Endodermal cell (in vitro differentiated cells): Measurements from ENCODE around the gene RPL13A. TPM values are rescaled to one million over a fixed set of nuclear protein-coding genes. Genes with fewer than 3 reads are reported as not detected.

Source experiments
- DNase-seq: peaks from one replicate; pipeline ENCODE4 v3.0.0-alpha.2; 2017
- H3K27ac ChIP-seq: 2 replicates; pipeline ENCODE4 v1.5.1; 2013; ENCODE audit warnings: mild to moderate bottlenecking, low read depth, low read length, moderate library complexity
- H3K27me3 ChIP-seq: 2 replicates; pipeline ENCODE4 v1.6.1; 2013; ENCODE audit warnings: mild to moderate bottlenecking, low read length, moderate library complexity; ENCODE audit not compliant: insufficient read depth, control insufficient read depth, poor library complexity, severe bottlenecking
- H3K36me3 ChIP-seq: 2 replicates; pipeline ENCODE4 v1.7.0; 2013; ENCODE audit warnings: mild to moderate bottlenecking, low read length, moderate library complexity; ENCODE audit not compliant: control insufficient read depth, insufficient read depth
- H3K4me1 ChIP-seq: one replicate; pipeline ENCODE4 v1.7.0; 2013; ENCODE audit warnings: low read length; ENCODE audit not compliant: control insufficient read depth, insufficient read depth
- H3K4me3 ChIP-seq: 2 replicates; pipeline ENCODE4 v1.5.1; 2013; ENCODE audit warnings: mild to moderate bottlenecking, low read length, moderate library complexity
- H3K9ac ChIP-seq: 2 replicates; pipeline ENCODE4 v1.6.1; 2013; ENCODE audit warnings: mild to moderate bottlenecking, low read length, moderate library complexity; ENCODE audit not compliant: poor library complexity, severe bottlenecking; ENCODE audit errors: extremely low read depth
- H3K9me3 ChIP-seq: 2 replicates; pipeline ENCODE4 v1.6.1; 2013; ENCODE audit warnings: mild to moderate bottlenecking, low read length, moderate library complexity; ENCODE audit not compliant: control insufficient read depth
- H3K27ac Mint-ChIP-seq: 2 replicates; pipeline ENCODE4 v1.8.0; 2020; ENCODE audit warnings: mixed read lengths
- H3K27me3 Mint-ChIP-seq: 2 replicates; pipeline ENCODE4 v1.8.0; 2021; ENCODE audit warnings: mild to moderate bottlenecking, mixed read lengths; ENCODE audit not compliant: insufficient read depth
- H3K36me3 Mint-ChIP-seq: 2 replicates; pipeline ENCODE4 v1.8.0; 2020; ENCODE audit warnings: low read depth, mixed read lengths
- H3K4me1 Mint-ChIP-seq: 2 replicates; pipeline ENCODE4 v1.8.0; 2020; ENCODE audit warnings: mixed read lengths
- H3K4me3 Mint-ChIP-seq: 2 replicates; pipeline ENCODE4 v1.8.0; 2020; ENCODE audit warnings: mild to moderate bottlenecking, moderate library complexity, mixed read lengths
- H3K9me3 Mint-ChIP-seq: 2 replicates; pipeline ENCODE4 v1.8.0; 2020; ENCODE audit warnings: mild to moderate bottlenecking, mixed read lengths
- CTCF ChIP-seq: fragments of 200-600 bp; sonication (generic); conservative IDR thresholded peaks from 2 replicates; pipeline ENCODE4 v1.5.0; 2021; ENCODE audit warnings: antibody characterized with exemption, mild to moderate bottlenecking
- WGBS, 2 experiments: methylation state at CpG; one replicate each; pipeline versions ENCODE4 v1.1.5 to v1.1.7; 2013; ENCODE audit warnings: missing lambda C conversion rate in 2 of 2, mixed read lengths in 1 of 2; ENCODE audit not compliant: insufficient coverage in 1 of 2, insufficient read length in 1 of 2; 5-methylcytosine and 5-hydroxymethylcytosine counted together
- total RNA-seq, 2 donors: library from RNA; stranded (reverse); fragmentation: NEBNext Ultra II Directional in 1 of 2; extraction: Animal tissue kit (Norgen Biotek cat#: 25700) in 1 of 2; gene quantifications; 2 replicates in 1 of 2; 3 replicates in 1 of 2; pipeline ENCODE4 v1.2.1, GENCODE V29; 2021

The RPL13A gene
- total RNA-seq, 2 donors from 2014 or later: 2,434 to 3,023 TPM

DNA sequence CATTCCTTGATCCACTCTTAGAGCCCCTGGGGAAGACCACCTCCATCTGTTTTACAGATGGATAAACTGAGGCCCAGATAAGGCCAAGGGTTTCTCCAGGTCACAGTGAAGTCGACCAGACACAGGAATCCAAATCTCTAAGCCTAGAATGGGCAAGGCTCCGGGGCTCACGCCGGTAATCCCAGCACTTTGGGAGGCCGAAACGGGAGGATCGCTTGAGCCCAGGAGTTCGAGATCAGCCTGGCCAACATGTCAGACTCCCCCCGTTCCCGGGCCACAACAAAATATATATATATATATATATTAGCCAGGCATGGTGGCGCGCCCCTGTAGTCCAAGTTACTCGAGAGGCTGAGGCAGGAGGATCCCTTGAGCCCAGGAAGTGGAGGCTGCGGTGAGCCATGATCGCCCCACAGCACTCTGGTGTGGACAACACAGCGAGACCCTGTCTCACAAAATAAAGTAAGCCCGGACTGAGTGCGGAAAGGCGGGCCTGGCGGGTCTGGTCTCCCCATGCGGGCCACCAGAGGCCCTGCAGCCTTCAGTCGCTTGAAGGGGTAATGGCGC lies 615 bp upstream of the RPL13A start:
- no peaks in the 10 kb centered on the region for H3K27me3 Mint-ChIP-seq
- Histone ChIP-seq H3K4me1 (peaks cover 6% of the 10 kb centered on the region), H3K27ac (no peak overlapping the region), H3K9me3 (no peaks in the 10 kb centered on the region), H3K36me3 (peaks cover 36% of the 10 kb centered on the region), H3K9ac (no peak overlapping the region), H3K4me3 (no peak overlapping the region), H3K27me3 (no peaks in the 10 kb centered on the region)
- no peak for DNase-seq
- 52 to 62% methylated on average over 8 to 21 of the region's 23 CpGs for WGBS, 2 experiments
- no peak overlapping the region for H3K27ac Mint-ChIP-seq
- TF ChIP-seq CTCF: peak; percentile 50
- peaks cover 42% of the 10 kb centered on the region for H3K36me3 Mint-ChIP-seq
- peak overlapping the region; percentile 99 for H3K4me3 Mint-ChIP-seq
- no peaks in the 10 kb centered on the region for H3K9me3 Mint-ChIP-seq
- peaks cover 9% of the 10 kb centered on the region for H3K4me1 Mint-ChIP-seq

DNA sequence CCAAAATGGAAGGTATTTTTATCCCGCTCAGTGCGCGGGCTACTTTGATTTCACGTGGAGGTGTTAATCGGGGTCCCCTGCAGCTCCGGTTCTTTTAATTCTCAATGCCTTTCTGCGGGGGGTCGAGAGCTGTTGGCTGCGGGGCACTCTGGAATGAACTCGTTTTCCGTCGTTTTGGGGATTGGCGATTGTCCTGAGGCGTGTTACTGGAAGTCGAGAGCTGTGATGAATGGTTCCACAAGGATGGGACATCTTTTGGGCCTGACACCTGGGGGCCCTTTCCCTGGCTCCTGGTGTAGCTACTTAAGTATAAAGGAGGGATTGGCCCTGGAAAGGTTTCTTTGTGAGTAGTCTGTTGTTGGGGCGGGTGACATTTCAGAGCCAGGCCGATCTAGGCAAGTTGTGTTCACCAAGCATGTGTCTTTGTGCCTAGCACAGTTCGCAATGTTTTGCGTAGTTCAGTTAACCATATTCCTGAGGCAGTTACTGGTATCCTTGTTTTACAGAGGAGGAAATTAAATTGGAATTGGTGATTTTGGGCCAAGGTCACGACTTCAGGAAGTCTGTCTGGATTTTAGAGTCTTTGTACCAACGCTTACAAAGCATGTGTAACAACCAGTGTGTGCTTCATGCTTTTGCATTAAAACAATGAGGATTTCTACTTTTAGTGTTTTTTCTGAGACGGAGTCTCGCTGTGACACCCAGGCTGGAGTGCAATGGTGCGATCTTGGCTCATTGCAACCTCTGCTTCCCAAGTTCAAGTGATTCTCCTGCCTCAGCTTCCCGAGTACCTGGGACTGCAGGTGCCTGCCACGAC lies 846 bp downstream of the RPL13A start:
- peaks cover 6% of the 10 kb centered on the region for H3K4me1 ChIP-seq
- peaks cover 51% of the 10 kb centered on the region for H3K36me3 ChIP-seq
- Mint-ChIP-seq H3K4me1 (peaks cover 9% of the 10 kb centered on the region), H3K36me3 (peaks cover 54% of the 10 kb centered on the region), H3K9me3 (peaks cover under 1% of the 10 kb centered on the region), H3K27ac (peak overlapping the region; percentile 99), H3K27me3 (no peaks in the 10 kb centered on the region), H3K4me3 (peak overlapping the region; percentile 99)
- H3K9ac ChIP-seq: peak overlapping the region; percentile 100
- WGBS, 2 experiments: 0% methylated on average over 17 to 26 of the region's 26 CpGs
- no peaks in the 10 kb centered on the region for H3K27me3 ChIP-seq
- H3K9me3 ChIP-seq: no peaks in the 10 kb centered on the region
- no peak for TF ChIP-seq CTCF
- peak overlapping the region; percentile 95 for H3K27ac ChIP-seq
- H3K4me3 ChIP-seq: peak overlapping the region; percentile 91
- DNase-seq: peak; percentile 76

- peaks cover 6% of the 10 kb centered on the region for H3K4me1 ChIP-seq
- Mint-ChIP-seq H3K9me3 (peaks cover 2% of the 10 kb centered on the region), H3K36me3 (peaks cover 54% of the 10 kb centered on the region), H3K27ac (peak overlapping the region; percentile 99), H3K4me3 (peak overlapping the region; percentile 99), H3K4me1 (peaks cover 9% of the 10 kb centered on the region), H3K27me3 (no peaks in the 10 kb centered on the region)
- H3K4me3 ChIP-seq: peak overlapping the region; percentile 91
- H3K27ac ChIP-seq: peak overlapping the region; percentile 69
- no peak for DNase-seq
- no peak for TF ChIP-seq CTCF
- peaks cover 51% of the 10 kb centered on the region for H3K36me3 ChIP-seq
- H3K27me3 ChIP-seq: no peaks in the 10 kb centered on the region
- peak overlapping the region; percentile 100 for H3K9ac ChIP-seq
- 27 to 36% methylated on average over 10 to 15 of the region's 15 CpGs for WGBS, 2 experiments
- H3K9me3 ChIP-seq: no peaks in the 10 kb centered on the region
These were observed 1.6 kb downstream of the RPL13A start for GRCh38 chr19:49488863-49489537.
